Natural killer cell treated with Interleukin-12 subunit alpha and Interleukin-12 subunit beta and Interleukin-15 and Interleukin-18, amount 100 ng/mL, for 72 hours (primary cell): ENCODE data around the gene TUSC2. TPM values are rescaled to one million over a fixed set of nuclear protein-coding genes. Genes with fewer than 3 reads are reported as not detected.

Source experiments
- ATAC-seq, 2 donors: fragments of 150-1000 bp; cut with Tn5 transposase in 1 of 2; sonication (Bioruptor Pico), chemical (Tn5 transposase) in 1 of 2; 2 replicates each; pipeline ENCODE4 v1.10.0; 2021
- DNase-seq: peaks from one replicate; pipeline ENCODE4 v3.0.0; 2022; ENCODE audit warnings: low spot score
- H3K27ac Mint-ChIP-seq, 2 donors: 1 replicate in 1 of 2; 2 replicates in 1 of 2; pipeline ENCODE4 v1.8.0; 2022; ENCODE audit warnings: mixed read lengths in 2 of 2, mild to moderate bottlenecking in 1 of 2, moderate library complexity in 1 of 2
- H3K27me3 Mint-ChIP-seq, 2 donors: 1 replicate in 1 of 2; 2 replicates in 1 of 2; pipeline ENCODE4 v1.8.0; 2022; ENCODE audit warnings: mixed read lengths in 2 of 2
- H3K36me3 Mint-ChIP-seq: one replicate; pipeline ENCODE4 v1.8.0; 2022; ENCODE audit warnings: mixed read lengths
- H3K4me1 Mint-ChIP-seq, 2 donors: 1 replicate in 1 of 2; 2 replicates in 1 of 2; pipeline ENCODE4 v1.8.0; 2022; ENCODE audit warnings: low read depth in 2 of 2, mixed read lengths in 2 of 2, mild to moderate bottlenecking in 1 of 2
- H3K4me3 Mint-ChIP-seq: one replicate; pipeline ENCODE4 v1.8.0; 2022; ENCODE audit warnings: mixed read lengths
- H3K9me3 Mint-ChIP-seq: 2 replicates; pipeline ENCODE4 v1.8.0; 2022; ENCODE audit warnings: mixed read lengths
- total RNA-seq, 2 donors: library from RNA; stranded (reverse); gene quantifications; one replicate each; pipeline ENCODE4 v1.2.3, GENCODE V29; 2022

The TUSC2 gene
- total RNA-seq, 2 donors from 2014 or later, result 26.9 to 31.9 TPM

- peaks cover 10% of the 10 kb centered on the region in 2 donors for H3K4me1 Mint-ChIP-seq
- no peaks in the 10 kb centered on the region for H3K36me3 Mint-ChIP-seq
- no peak for ATAC-seq
Observed at GRCh38 chr3:50304601-50305000, 23.4 kb downstream of the TUSC2 start.

GRCh38 chr3:50303013-50303815 is 24.8 kb downstream of the TUSC2 start, which contains the start of gene HYAL1:
Gene HYAL1 (minus strand): TSS chr3:50303574. CDS start chr3:50302956, 618 bp downstream.
- Mint-ChIP-seq H3K4me3 (no peak within 1 kb of the TSS), H3K9me3 (no peaks in the 10 kb centered on the region), H3K4me1 (peaks cover 16 to 17% of the 10 kb centered on the region in 2 donors), H3K27ac (no peak within 1 kb of the TSS), H3K27me3 (no peaks in the 10 kb centered on the region), H3K36me3 (no peaks in the 10 kb centered on the region)
- no peak for DNase-seq
- ATAC-seq, result no peak

More at GRCh38 chr3:50304601-50305000, 23.4 kb downstream of the TUSC2 start:
- DNase-seq, result no peak
- Mint-ChIP-seq H3K4me3 (no peak overlapping the region), H3K27ac (no peak overlapping the region), H3K9me3 (no peaks in the 10 kb centered on the region), H3K27me3 (no peaks in the 10 kb centered on the region)

GRCh38 chr3:50302095-50303012 is 25.7 kb downstream of the TUSC2 start:
- H3K36me3 Mint-ChIP-seq, result no peaks in the 10 kb centered on the region
- H3K27me3 Mint-ChIP-seq, result no peaks in the 10 kb centered on the region
- peaks cover 19 to 21% of the 10 kb centered on the region in 2 donors for H3K4me1 Mint-ChIP-seq
- DNase-seq (no peak), ATAC-seq (no peak)
- no peak overlapping the region for H3K27ac Mint-ChIP-seq
- no peaks in the 10 kb centered on the region for H3K9me3 Mint-ChIP-seq
- no peak overlapping the region for H3K4me3 Mint-ChIP-seq

- DNase-seq (no peak), ATAC-seq (no peak)
- Mint-ChIP-seq H3K27ac (peak overlapping the region; percentile 92 to 93), H3K4me1 (peaks cover 19 to 21% of the 10 kb centered on the region in 2 donors), H3K4me3 (peak overlapping the region; percentile 95), H3K36me3 (no peaks in the 10 kb centered on the region), H3K9me3 (no peaks in the 10 kb centered on the region), H3K27me3 (no peaks in the 10 kb centered on the region)
Observed at GRCh38 chr3:50300681-50301254, 27.3 kb downstream of the TUSC2 start.

- Mint-ChIP-seq H3K27me3 (no peaks in the 10 kb centered on the region), H3K27ac (peak overlapping the region; percentile 92 to 93), H3K9me3 (no peaks in the 10 kb centered on the region), H3K4me3 (peak overlapping the region; percentile 95), H3K4me1 (peaks cover 19 to 21% of the 10 kb centered on the region in 2 donors), H3K36me3 (no peaks in the 10 kb centered on the region)
- ATAC-seq (no peak), DNase-seq (no peak)
Observed at GRCh38 chr3:50299929-50300680, 27.9 kb downstream of the TUSC2 start.

GRCh38 chr3:50299638-50299928 is 28.4 kb downstream of the TUSC2 start:
- Mint-ChIP-seq H3K36me3 (no peaks in the 10 kb centered on the region), H3K4me1 (peaks cover 19 to 21% of the 10 kb centered on the region in 2 donors), H3K27me3 (no peaks in the 10 kb centered on the region), H3K9me3 (no peaks in the 10 kb centered on the region), H3K4me3 (peak overlapping the region; percentile 95), H3K27ac (peak overlapping the region; percentile 92 to 93)
- DNase-seq, result no peak
- no peak for ATAC-seq

- peaks cover 19 to 21% of the 10 kb centered on the region in 2 donors for H3K4me1 Mint-ChIP-seq
- H3K4me3 Mint-ChIP-seq, result peak within 1 kb of the TSS; percentile 95
- H3K9me3 Mint-ChIP-seq, result no peaks in the 10 kb centered on the region
- DNase-seq (peak; percentile 98), ATAC-seq (peak; percentile 94 to 96)
- peak within 1 kb of the TSS; percentile 92 to 93 for H3K27ac Mint-ChIP-seq
- H3K36me3 Mint-ChIP-seq, result no peaks in the 10 kb centered on the region
- H3K27me3 Mint-ChIP-seq, result no peaks in the 10 kb centered on the region
Observed at GRCh38 chr3:50298836-50299637, 29.0 kb downstream of the TUSC2 start, which contains the start of the genes HYAL3 and NAA80. Gene HYAL3 (minus strand): TSS chr3:50299405. CDS start chr3:50295602, 3,803 bp downstream. Gene NAA80 (minus strand): TSS chr3:50299405. CDS start chr3:50297463, 1,942 bp downstream.

- Mint-ChIP-seq H3K9me3 (no peaks in the 10 kb centered on the region), H3K36me3 (no peaks in the 10 kb centered on the region), H3K4me3 (peak overlapping the region; percentile 95), H3K4me1 (peaks cover 19 to 21% of the 10 kb centered on the region in 2 donors), H3K27me3 (no peaks in the 10 kb centered on the region), H3K27ac (peak overlapping the region; percentile 37 to 93)
- ATAC-seq, result no peak
- DNase-seq, result peak; percentile 32
Observed at GRCh38 chr3:50297896-50298725, 29.9 kb downstream of the TUSC2 start.

- H3K9me3 Mint-ChIP-seq, result no peaks in the 10 kb centered on the region
- no peak overlapping the region for H3K27ac Mint-ChIP-seq
- ATAC-seq (no peak), DNase-seq (peak; percentile 55)
- peaks cover 26 to 29% of the 10 kb centered on the region in 2 donors for H3K4me1 Mint-ChIP-seq
- no peaks in the 10 kb centered on the region for H3K36me3 Mint-ChIP-seq
- H3K4me3 Mint-ChIP-seq, result no peak overlapping the region
- H3K27me3 Mint-ChIP-seq, result no peaks in the 10 kb centered on the region
Observed at GRCh38 chr3:50297384-50297775, 30.6 kb downstream of the TUSC2 start.

GRCh38 chr3:50296721-50297383 is 31.2 kb downstream of the TUSC2 start:
- no peak for ATAC-seq
- H3K27me3 Mint-ChIP-seq, result no peaks in the 10 kb centered on the region
- H3K9me3 Mint-ChIP-seq, result no peaks in the 10 kb centered on the region
- peaks cover 27 to 31% of the 10 kb centered on the region in 2 donors for H3K4me1 Mint-ChIP-seq
- DNase-seq, result no peak
- H3K36me3 Mint-ChIP-seq, result no peaks in the 10 kb centered on the region
- H3K27ac Mint-ChIP-seq, result no peak overlapping the region
- H3K4me3 Mint-ChIP-seq, result no peak overlapping the region

- no peaks in the 10 kb centered on the region for H3K36me3 Mint-ChIP-seq
- H3K9me3 Mint-ChIP-seq, result no peaks in the 10 kb centered on the region
- H3K4me1 Mint-ChIP-seq, result peaks cover 31 to 38% of the 10 kb centered on the region in 2 donors
- no peaks in the 10 kb centered on the region for H3K27me3 Mint-ChIP-seq
- H3K27ac Mint-ChIP-seq, result no peak overlapping the region
- ATAC-seq, result no peak
- no peak for DNase-seq
- H3K4me3 Mint-ChIP-seq, result no peak overlapping the region
Observed at GRCh38 chr3:50295553-50296431, 32.2 kb downstream of the TUSC2 start.
